ENCODE results near the gene XCR1. TPM values are rescaled to one million over a fixed set of nuclear protein-coding genes. Genes with fewer than 3 reads are reported as not detected.

XCR1 gene
- total RNA-seq, 2 experiments from 2014 or later = not detected

DNA sequence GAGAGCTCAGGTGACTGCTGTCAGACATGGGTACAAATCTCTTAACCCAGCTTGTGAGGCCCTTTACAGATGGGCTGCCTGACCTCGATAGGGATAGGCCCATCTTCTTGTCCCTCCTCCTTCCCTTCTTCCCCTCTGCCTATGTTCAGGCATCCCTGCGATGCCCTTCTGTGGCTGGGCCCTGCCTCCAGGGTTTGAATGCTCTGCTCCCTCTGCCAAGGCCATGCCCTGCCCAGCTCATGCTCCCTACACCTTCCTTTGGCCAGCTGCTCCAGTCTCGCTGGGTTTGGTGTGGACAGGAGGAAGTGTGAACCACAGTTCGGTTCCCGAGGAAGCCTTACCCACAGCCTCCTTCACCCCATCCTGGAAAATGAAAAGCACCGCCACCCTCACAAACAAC lies 35.9 kb downstream of the XCR1 start:
- no peak overlapping the region for H3K4me2 ChIP-seq (ENCODE audit: low read length)
- no peaks in the 10 kb centered on the region; the same call in 1 of the 2 replicates for H4K20me1 ChIP-seq (ENCODE audit: insufficient read depth, low read length)
- ChIA-PET CTCF (ENCODE audit: unreplicated experiment) (no interaction called here), POLR2A (interaction anchor here (0.6 kb wide), 1 partner anchor 377 kb away, joined by 3 read pairs; no protein-coding TSS in a partner anchor)
- no peak overlapping the region for H3K27ac ChIP-seq (ENCODE audit: low read depth, low read length, poor library complexity, severe bottlenecking)
- no peak overlapping the region for H3K4me3 ChIP-seq (ENCODE audit: low read depth, low read length, poor library complexity, severe bottlenecking)
- intact Hi-C loops (cut with micrococcal nuclease; ENCODE audit: unreplicated experiment) = no loop called here
- no peaks in the 10 kb centered on the region for H3K9me3 ChIP-seq (ENCODE audit: low read length)
- H2AFZ ChIP-seq (ENCODE audit: low read length) = no peak overlapping the region
- H3K4me1 ChIP-seq (ENCODE audit: insufficient read depth, low read length, poor library complexity, severe bottlenecking) = peaks cover 30% of the 10 kb centered on the region
- BruUV-seq (replicated peaks) = no TSS peak
- peaks cover 23% of the 10 kb centered on the region; the same call in 1 of the 2 replicates for H3K79me2 ChIP-seq (ENCODE audit: insufficient read depth, low read depth, low read length)
- no peaks in the 10 kb centered on the region for H3K9me2 ChIP-seq (ENCODE audit: insufficient read depth, low read length)
- no peaks in the 10 kb centered on the region for H3K36me3 ChIP-seq (ENCODE audit: insufficient read depth, low read length)
- DNase-seq (ENCODE audit: low spot score) = no peak
- TF ChIP-seq EZH2phosphoT487 (IDR thresholded peaks at IDR 0.05; ENCODE audit: borderline replicate concordance, low read depth, low read length) = no peak
- TF ChIP-seq, protein P1, sequence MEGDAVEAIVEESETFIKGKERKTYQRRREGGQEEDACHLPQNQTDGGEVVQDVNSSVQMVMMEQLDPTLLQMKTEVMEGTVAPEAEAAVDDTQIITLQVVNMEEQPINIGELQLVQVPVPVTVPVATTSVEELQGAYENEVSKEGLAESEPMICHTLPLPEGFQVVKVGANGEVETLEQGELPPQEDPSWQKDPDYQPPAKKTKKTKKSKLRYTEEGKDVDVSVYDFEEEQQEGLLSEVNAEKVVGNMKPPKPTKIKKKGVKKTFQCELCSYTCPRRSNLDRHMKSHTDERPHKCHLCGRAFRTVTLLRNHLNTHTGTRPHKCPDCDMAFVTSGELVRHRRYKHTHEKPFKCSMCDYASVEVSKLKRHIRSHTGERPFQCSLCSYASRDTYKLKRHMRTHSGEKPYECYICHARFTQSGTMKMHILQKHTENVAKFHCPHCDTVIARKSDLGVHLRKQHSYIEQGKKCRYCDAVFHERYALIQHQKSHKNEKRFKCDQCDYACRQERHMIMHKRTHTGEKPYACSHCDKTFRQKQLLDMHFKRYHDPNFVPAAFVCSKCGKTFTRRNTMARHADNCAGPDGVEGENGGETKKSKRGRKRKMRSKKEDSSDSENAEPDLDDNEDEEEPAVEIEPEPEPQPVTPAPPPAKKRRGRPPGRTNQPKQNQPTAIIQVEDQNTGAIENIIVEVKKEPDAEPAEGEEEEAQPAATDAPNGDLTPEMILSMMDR (conservative IDR thresholded peaks at IDR 0.05; ENCODE audit: low read length) = no peak

DNA sequence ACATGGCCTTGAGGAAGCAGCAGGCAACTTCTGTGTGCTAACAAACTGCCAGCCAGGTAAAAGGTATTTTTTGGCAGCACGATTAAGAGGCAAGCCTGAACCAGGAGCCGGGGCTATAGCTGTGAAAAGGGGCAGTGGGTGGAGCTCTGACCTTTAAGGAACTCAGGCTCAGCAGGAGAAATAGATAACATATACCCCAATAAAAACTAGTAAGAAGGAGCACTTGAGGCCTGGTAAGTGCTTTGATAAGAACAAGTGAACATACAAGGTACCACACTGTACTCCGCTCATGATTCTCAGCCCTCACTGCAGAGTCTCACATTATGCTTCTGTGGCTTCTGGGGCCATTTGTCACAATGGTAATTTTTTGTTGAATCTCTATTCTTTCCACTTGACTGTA lies 37.1 kb downstream of the XCR1 start:
- Histone ChIP-seq H3K36me3 (ENCODE audit: insufficient read depth, low read length) (no peaks in the 10 kb centered on the region), H3K4me2 (ENCODE audit: low read length) (no peak overlapping the region), H3K27ac (ENCODE audit: low read depth, low read length, poor library complexity, severe bottlenecking) (no peak overlapping the region), H2AFZ (ENCODE audit: low read length) (no peak overlapping the region), H3K4me3 (ENCODE audit: low read depth, low read length, poor library complexity, severe bottlenecking) (no peak overlapping the region), H3K79me2 (ENCODE audit: insufficient read depth, low read depth, low read length) (peaks cover 20% of the 10 kb centered on the region; the same call in 1 of the 2 replicates), H3K4me1 (ENCODE audit: insufficient read depth, low read length, poor library complexity, severe bottlenecking) (peaks cover 25% of the 10 kb centered on the region), H4K20me1 (ENCODE audit: insufficient read depth, low read length) (no peaks in the 10 kb centered on the region; the same call in 1 of the 2 replicates), H3K9me3 (ENCODE audit: low read length) (no peaks in the 10 kb centered on the region), H3K9me2 (ENCODE audit: insufficient read depth, low read length) (no peaks in the 10 kb centered on the region)
- ChIA-PET CTCF (ENCODE audit: unreplicated experiment) (no interaction called here), POLR2A (no interaction called here)
- DNase-seq (ENCODE audit: low spot score) = no peak
- intact Hi-C loops (cut with micrococcal nuclease; ENCODE audit: unreplicated experiment) = no loop called here
- no peak for TF ChIP-seq EZH2phosphoT487 (IDR thresholded peaks at IDR 0.05; ENCODE audit: borderline replicate concordance, low read depth, low read length)
- TF ChIP-seq, protein P1 (conservative IDR thresholded peaks at IDR 0.05; ENCODE audit: low read length) = no peak
- no TSS peak for BruUV-seq (replicated peaks)

DNA sequence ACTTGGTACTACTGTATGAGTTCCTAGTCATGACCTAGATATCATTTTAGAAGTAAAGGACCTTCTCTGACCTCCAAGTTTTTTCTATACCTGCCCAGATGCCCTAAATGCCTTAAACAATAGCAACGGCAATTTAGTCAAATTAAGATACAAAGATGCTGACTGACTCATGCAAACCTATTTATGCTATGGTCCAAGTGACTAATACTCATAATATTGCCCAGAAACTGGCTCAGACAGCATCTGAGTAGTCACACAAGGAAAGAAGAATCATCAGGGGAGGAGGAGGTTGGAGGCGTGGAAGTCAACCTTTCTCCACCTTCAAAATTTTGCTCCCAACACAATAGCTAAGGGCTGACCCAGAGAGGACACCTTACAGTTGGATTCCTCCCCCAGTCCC lies 38.5 kb downstream of the XCR1 start:
- no peak overlapping the region for H2AFZ ChIP-seq (ENCODE audit: low read length)
- no peak for DNase-seq (ENCODE audit: low spot score)
- no peak overlapping the region for H3K27ac ChIP-seq (ENCODE audit: low read depth, low read length, poor library complexity, severe bottlenecking)
- peaks cover 11% of the 10 kb centered on the region for H3K36me3 ChIP-seq (ENCODE audit: insufficient read depth, low read length)
- no peak overlapping the region for H3K4me2 ChIP-seq (ENCODE audit: low read length)
- TF ChIP-seq EZH2phosphoT487 (IDR thresholded peaks at IDR 0.05; ENCODE audit: borderline replicate concordance, low read depth, low read length) = no peak
- TF ChIP-seq, protein P1 (conservative IDR thresholded peaks at IDR 0.05; ENCODE audit: low read length) = no peak
- intact Hi-C loops (cut with micrococcal nuclease; ENCODE audit: unreplicated experiment) = no loop called here
- H3K9me3 ChIP-seq (ENCODE audit: low read length) = no peaks in the 10 kb centered on the region
- no TSS peak for BruUV-seq (replicated peaks)
- POLR2A ChIA-PET = no interaction called here
- H3K79me2 ChIP-seq (ENCODE audit: insufficient read depth, low read depth, low read length) = peaks cover 12% of the 10 kb centered on the region; the same call in 1 of the 2 replicates
- CTCF ChIA-PET (ENCODE audit: unreplicated experiment) = interaction anchor here (0.8 kb wide), 1 partner anchor 94 kb away, joined by 3 read pairs; no protein-coding TSS in a partner anchor
- no peaks in the 10 kb centered on the region for H3K9me2 ChIP-seq (ENCODE audit: insufficient read depth, low read length)
- H4K20me1 ChIP-seq (ENCODE audit: insufficient read depth, low read length) = no peaks in the 10 kb centered on the region; the same call in 1 of the 2 replicates
- H3K4me3 ChIP-seq (ENCODE audit: low read depth, low read length, poor library complexity, severe bottlenecking) = no peak overlapping the region
- H3K4me1 ChIP-seq (ENCODE audit: insufficient read depth, low read length, poor library complexity, severe bottlenecking) = peaks cover 19% of the 10 kb centered on the region
